H9 (cell line): ENCODE data around the gene MYBPC2. TPM values are rescaled to one million over a fixed set of nuclear protein-coding genes. Genes with fewer than 3 reads are reported as not detected.

Source experiments
- DNase-seq: peaks from one replicate; pipeline ENCODE4 v3.0.0-alpha.2; 2017
- H2AFZ ChIP-seq: one replicate; pipeline ENCODE4 v1.6.1; 2013; ENCODE audit warnings: mild to moderate bottlenecking, low read length, control low read depth, moderate library complexity
- H2AK5ac ChIP-seq: 2 replicates; pipeline ENCODE4 v1.6.1; 2013; ENCODE audit warnings: low read length, control low read depth, mixed read lengths; ENCODE audit not compliant: insufficient read length
- H2BK120ac ChIP-seq: one replicate; pipeline ENCODE4 v1.6.1; 2013; ENCODE audit warnings: low read depth, mild to moderate bottlenecking, low read length, control low read depth, inconsistent platforms; ENCODE audit not compliant: poor library complexity, severe bottlenecking
- H2BK12ac ChIP-seq: 2 replicates; pipeline ENCODE4 v1.6.1; 2013; ENCODE audit warnings: low read length, control low read depth, mixed read lengths, low read depth; ENCODE audit not compliant: insufficient read length
- H2BK15ac ChIP-seq: 2 replicates; pipeline ENCODE4 v1.6.1; 2013; ENCODE audit warnings: low read depth, low read length, control low read depth
- H2BK20ac ChIP-seq: one replicate; pipeline ENCODE4 v1.6.1; 2013; ENCODE audit warnings: low read depth, mild to moderate bottlenecking, low read length, control low read depth, inconsistent platforms; ENCODE audit not compliant: poor library complexity, severe bottlenecking
- H2BK5ac ChIP-seq: 2 replicates; pipeline ENCODE4 v1.6.1; 2013; ENCODE audit warnings: low read length, control low read depth, mixed read lengths; ENCODE audit not compliant: insufficient read length
- H3K14ac ChIP-seq: 2 replicates; pipeline ENCODE4 v1.6.1; 2013; ENCODE audit warnings: low read length, control low read depth; ENCODE audit not compliant: insufficient read depth
- H3K18ac ChIP-seq: 2 replicates; pipeline ENCODE4 v1.6.1; 2013; ENCODE audit warnings: low read depth, mild to moderate bottlenecking, mixed read lengths, low read length, control low read depth; ENCODE audit not compliant: insufficient read length
- H3K23ac ChIP-seq: 2 replicates; pipeline ENCODE4 v1.6.1; 2013; ENCODE audit warnings: low read length, control low read depth, mixed read lengths, low read depth; ENCODE audit not compliant: insufficient read length
- H3K23me2 ChIP-seq: 2 replicates; pipeline ENCODE4 v1.6.1; 2013; ENCODE audit warnings: low read depth, mild to moderate bottlenecking, mixed read lengths, low read length, control low read depth; ENCODE audit not compliant: insufficient read length, poor library complexity, severe bottlenecking
- H3K27ac ChIP-seq: 2 replicates; pipeline ENCODE4 v1.5.1; 2013; ENCODE audit warnings: low read length, control low read depth, mixed read lengths, low read depth; ENCODE audit not compliant: insufficient read length
- H3K27me3 ChIP-seq: 2 replicates; pipeline ENCODE4 v1.6.1; 2013; ENCODE audit warnings: low read length, control low read depth, inconsistent platforms; ENCODE audit not compliant: insufficient read depth
- H3K4ac ChIP-seq: 2 replicates; pipeline ENCODE4 v1.6.1; 2013; ENCODE audit warnings: low read depth, mild to moderate bottlenecking, control low read depth, inconsistent platforms, low read length, moderate library complexity
- H3K4me1 ChIP-seq: 2 replicates; pipeline ENCODE4 v1.6.1; 2013; ENCODE audit warnings: low read length, control low read depth, inconsistent platforms; ENCODE audit not compliant: insufficient read depth
- H3K4me2 ChIP-seq: 2 replicates; pipeline ENCODE4 v1.6.1; 2013; ENCODE audit warnings: low read length, control low read depth, mixed read lengths; ENCODE audit not compliant: insufficient read length, insufficient read depth
- H3K56ac ChIP-seq: 2 replicates; pipeline ENCODE4 v1.6.1; 2013; ENCODE audit warnings: low read depth, mild to moderate bottlenecking, mixed read lengths, low read length, control low read depth; ENCODE audit not compliant: insufficient read length
- H3K79me1 ChIP-seq: 2 replicates; pipeline ENCODE4 v1.6.1; 2013; ENCODE audit warnings: low read depth, mild to moderate bottlenecking, moderate library complexity, low read length, control low read depth, inconsistent platforms; ENCODE audit not compliant: insufficient read depth, poor library complexity, severe bottlenecking
- H3K79me2 ChIP-seq: 2 replicates; pipeline ENCODE4 v1.6.1; 2013; ENCODE audit warnings: low read length, control low read depth, inconsistent platforms; ENCODE audit not compliant: insufficient read depth
- H3K9ac ChIP-seq: 2 replicates; pipeline ENCODE4 v1.6.1; 2013; ENCODE audit warnings: low read length, control low read depth, mixed read lengths; ENCODE audit not compliant: insufficient read length; ENCODE audit errors: extremely low read depth
- H3K9me3 ChIP-seq: one replicate; pipeline ENCODE4 v1.6.1; 2013; ENCODE audit warnings: low read depth, low read length, inconsistent platforms; ENCODE audit not compliant: control insufficient read depth
- H3T11ph ChIP-seq: one replicate; pipeline ENCODE4 v1.6.1; 2013; ENCODE audit warnings: mild to moderate bottlenecking, low read length, control low read depth, inconsistent platforms
- H4K20me1 ChIP-seq: one replicate; pipeline ENCODE4 v1.6.1; 2013; ENCODE audit not compliant: control insufficient read depth, insufficient read length, insufficient read depth
- H4K5ac ChIP-seq: 2 replicates; pipeline ENCODE4 v1.6.1; 2013; ENCODE audit warnings: low read depth, mild to moderate bottlenecking, mixed read lengths, low read length, control low read depth; ENCODE audit not compliant: insufficient read length
- H4K8ac ChIP-seq: replicated peaks from 2 replicates; pipeline ENCODE4 v1.6.1; 2013; ENCODE audit warnings: low read length, control low read depth, mixed read lengths, low read depth; ENCODE audit not compliant: insufficient read length
- H4K91ac ChIP-seq: 2 replicates; pipeline ENCODE4 v1.6.1; 2013; ENCODE audit warnings: low read depth, mild to moderate bottlenecking, moderate library complexity, mixed read lengths, low read length, control low read depth; ENCODE audit not compliant: insufficient read length
- H3K27ac Mint-ChIP-seq, 3 experiments: 2 replicates in 2 of 3; 3 replicates in 1 of 3; pipeline ENCODE4 v1.8.0; 2020 to 2021; ENCODE audit warnings: mixed read lengths in 3 of 3, mild to moderate bottlenecking in 1 of 3, moderate library complexity in 1 of 3
- H3K27me3 Mint-ChIP-seq: 2 replicates; pipeline ENCODE4 v1.8.0; 2021; ENCODE audit warnings: low read depth, mild to moderate bottlenecking, moderate library complexity, mixed read lengths
- H3K36me3 Mint-ChIP-seq, 3 experiments: 2 replicates in 2 of 3; 3 replicates in 1 of 3; pipeline ENCODE4 v1.8.0; 2020 to 2021; ENCODE audit warnings: low read depth in 3 of 3, mixed read lengths in 3 of 3; ENCODE audit not compliant: insufficient read depth in 1 of 3
- H3K4me1 Mint-ChIP-seq, 2 experiments: 2 replicates each; pipeline ENCODE4 v1.8.0; 2020; ENCODE audit warnings: mixed read lengths in 2 of 2
- H3K4me3 Mint-ChIP-seq, 2 experiments: 2 replicates in 1 of 2; 3 replicates in 1 of 2; pipeline ENCODE4 v1.8.0; 2020 to 2021; ENCODE audit warnings: mild to moderate bottlenecking in 2 of 2, mixed read lengths in 2 of 2, moderate library complexity in 1 of 2
- H3K9me3 Mint-ChIP-seq, 2 experiments: 2 replicates in 1 of 2; 3 replicates in 1 of 2; pipeline ENCODE4 v1.8.0; 2020; ENCODE audit warnings: mild to moderate bottlenecking in 2 of 2, mixed read lengths in 2 of 2, moderate library complexity in 1 of 2
- WGBS: extraction: QIAGEN DNeasy Blood & Tissue Kit; methylation state at CpG from one replicate; pipeline ENCODE4 v1.1.7; 2013; ENCODE audit warnings: missing lambda C conversion rate, low lambda C conversion rate, mixed read lengths; ENCODE audit not compliant: insufficient read length; ENCODE audit errors: extremely low coverage; 5-methylcytosine and 5-hydroxymethylcytosine counted together
- total RNA-seq: library from RNA; stranded (reverse); gene quantifications from 2 replicates; pipeline ENCODE4 v1.2.1, GENCODE V29; 2021
- TF ChIP-seq, protein P1 (sequence below): fragments of 200-600 bp; sonication (generic); conservative IDR thresholded peaks from 3 replicates; pipeline ENCODE4 v1.8.0; 2021; ENCODE audit warnings: antibody characterized with exemption, mild to moderate bottlenecking

MYBPC2 gene
- total RNA-seq, 1 experiment from 2014 or later = 4.9 TPM

GRCh38 chr19:50497022-50497405 is 64.3 kb downstream of the MYBPC2 start:
- H3K4me1 Mint-ChIP-seq = peaks cover 6 to 16% of the 10 kb centered on the region in 2 experiments
- Histone ChIP-seq H2BK15ac (no peak overlapping the region), H3K79me2 (no peaks in the 10 kb centered on the region), H3K27ac (no peak overlapping the region), H3K9ac (no peak overlapping the region), H3K23ac (no peak overlapping the region), H2BK120ac (no peak overlapping the region), H3K18ac (no peak overlapping the region), H3T11ph (no peak overlapping the region), H2BK5ac (no peak overlapping the region), H3K4me1 (peaks cover under 1% of the 10 kb centered on the region; the same call in 1 of the 2 replicates), H3K56ac (no peak overlapping the region), H3K4me2 (no peak overlapping the region), H2BK12ac (no peak overlapping the region), H3K27me3 (peaks cover 30% of the 10 kb centered on the region; the same call in 1 of the 2 replicates), H2BK20ac (no peak overlapping the region), H3K9me3 (no peaks in the 10 kb centered on the region), H4K8ac (no peak overlapping the region), H3K79me1 (no peaks in the 10 kb centered on the region), H2AFZ (no peak overlapping the region), H4K5ac (no peak overlapping the region), H3K14ac (no peak overlapping the region), H2AK5ac (no peak overlapping the region), H3K4ac (no peak overlapping the region), H3K23me2 (peaks cover 8% of the 10 kb centered on the region), H4K20me1 (no peaks in the 10 kb centered on the region), H4K91ac (no peak overlapping the region)
- no CpG with 5 or more reads among the region's 8 CpGs for WGBS
- no peaks in the 10 kb centered on the region for H3K9me3 Mint-ChIP-seq
- peak overlapping the region in 1 of 2 experiments; percentile 8; a peak in 2 of 5 replicates for H3K4me3 Mint-ChIP-seq
- H3K27me3 Mint-ChIP-seq = peaks cover 54% of the 10 kb centered on the region
- no peaks in the 10 kb centered on the region; a peak in 3 of 7 replicates for H3K36me3 Mint-ChIP-seq
- TF ChIP-seq, protein P1, sequence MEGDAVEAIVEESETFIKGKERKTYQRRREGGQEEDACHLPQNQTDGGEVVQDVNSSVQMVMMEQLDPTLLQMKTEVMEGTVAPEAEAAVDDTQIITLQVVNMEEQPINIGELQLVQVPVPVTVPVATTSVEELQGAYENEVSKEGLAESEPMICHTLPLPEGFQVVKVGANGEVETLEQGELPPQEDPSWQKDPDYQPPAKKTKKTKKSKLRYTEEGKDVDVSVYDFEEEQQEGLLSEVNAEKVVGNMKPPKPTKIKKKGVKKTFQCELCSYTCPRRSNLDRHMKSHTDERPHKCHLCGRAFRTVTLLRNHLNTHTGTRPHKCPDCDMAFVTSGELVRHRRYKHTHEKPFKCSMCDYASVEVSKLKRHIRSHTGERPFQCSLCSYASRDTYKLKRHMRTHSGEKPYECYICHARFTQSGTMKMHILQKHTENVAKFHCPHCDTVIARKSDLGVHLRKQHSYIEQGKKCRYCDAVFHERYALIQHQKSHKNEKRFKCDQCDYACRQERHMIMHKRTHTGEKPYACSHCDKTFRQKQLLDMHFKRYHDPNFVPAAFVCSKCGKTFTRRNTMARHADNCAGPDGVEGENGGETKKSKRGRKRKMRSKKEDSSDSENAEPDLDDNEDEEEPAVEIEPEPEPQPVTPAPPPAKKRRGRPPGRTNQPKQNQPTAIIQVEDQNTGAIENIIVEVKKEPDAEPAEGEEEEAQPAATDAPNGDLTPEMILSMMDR = no peak
- no peak overlapping the region for H3K27ac Mint-ChIP-seq
- DNase-seq = no peak
